Astrocyte of the cerebellum (primary cell): ENCODE measurements around the gene PDS5B.
"Not testable (repeated sequence)": the region's sequence is repeated elsewhere in the genome, so short reads cannot be mapped to it uniquely, and the experiment has no call there.

Source experiments
- DNase-seq: peaks from one replicate; pipeline ENCODE4 v3.0.0-alpha.2; 2011; ENCODE audit warnings: low read depth
- H3K4me3 ChIP-seq: 2 replicates; pipeline ENCODE4 v1.5.1; 2011; ENCODE audit warnings: mild to moderate bottlenecking, low read depth, low read length, moderate library complexity
- in situ Hi-C: cut with HindIII; loops from 2 replicates; pipeline ENCODE4 v1.10.0; 2017; ENCODE audit warnings: low sequenced_read_pairs
- TF ChIP-seq, protein P1 (sequence below): IDR thresholded peaks from 2 replicates; pipeline ENCODE4 v1.5.1; 2012; ENCODE audit warnings: low read length, low read depth, moderate library complexity, mild to moderate bottlenecking; ENCODE audit errors: missing control alignments

The PDS5B gene

GRCh38 chr13:32723987-32724386, 137.7 kb downstream of the PDS5B start:
- TF ChIP-seq, protein P1, sequence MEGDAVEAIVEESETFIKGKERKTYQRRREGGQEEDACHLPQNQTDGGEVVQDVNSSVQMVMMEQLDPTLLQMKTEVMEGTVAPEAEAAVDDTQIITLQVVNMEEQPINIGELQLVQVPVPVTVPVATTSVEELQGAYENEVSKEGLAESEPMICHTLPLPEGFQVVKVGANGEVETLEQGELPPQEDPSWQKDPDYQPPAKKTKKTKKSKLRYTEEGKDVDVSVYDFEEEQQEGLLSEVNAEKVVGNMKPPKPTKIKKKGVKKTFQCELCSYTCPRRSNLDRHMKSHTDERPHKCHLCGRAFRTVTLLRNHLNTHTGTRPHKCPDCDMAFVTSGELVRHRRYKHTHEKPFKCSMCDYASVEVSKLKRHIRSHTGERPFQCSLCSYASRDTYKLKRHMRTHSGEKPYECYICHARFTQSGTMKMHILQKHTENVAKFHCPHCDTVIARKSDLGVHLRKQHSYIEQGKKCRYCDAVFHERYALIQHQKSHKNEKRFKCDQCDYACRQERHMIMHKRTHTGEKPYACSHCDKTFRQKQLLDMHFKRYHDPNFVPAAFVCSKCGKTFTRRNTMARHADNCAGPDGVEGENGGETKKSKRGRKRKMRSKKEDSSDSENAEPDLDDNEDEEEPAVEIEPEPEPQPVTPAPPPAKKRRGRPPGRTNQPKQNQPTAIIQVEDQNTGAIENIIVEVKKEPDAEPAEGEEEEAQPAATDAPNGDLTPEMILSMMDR, result no peak
- DNase-seq, result no peak
- no peak overlapping the region for H3K4me3 ChIP-seq
- in situ Hi-C loops, result no loop called here

GRCh38 chr13:32726374-32727037, 140.3 kb downstream of the PDS5B start:
- H3K4me3 ChIP-seq, result no peak overlapping the region
- in situ Hi-C loops, result no loop called here
- no peak for DNase-seq
- TF ChIP-seq, protein P1, result no peak

DNA sequence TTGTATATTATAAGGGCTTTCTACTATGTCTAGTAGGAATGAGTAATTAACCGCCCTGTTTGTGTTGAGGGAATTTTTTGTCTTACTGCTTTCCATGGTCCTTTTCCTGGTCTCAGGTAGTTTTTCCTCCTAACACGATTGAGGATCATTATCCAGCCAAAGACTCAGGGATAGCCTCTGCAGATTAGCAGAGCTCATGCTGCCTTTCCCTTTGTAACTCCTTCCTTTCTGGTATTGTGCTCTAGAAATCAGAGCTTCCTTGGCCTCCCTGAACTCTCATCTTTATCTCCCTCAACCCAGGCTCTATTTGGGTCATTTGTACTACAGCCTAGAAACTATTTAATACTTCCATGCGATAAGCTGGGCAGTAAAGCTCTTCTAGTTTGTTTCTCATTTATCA, 142.1 kb downstream of the PDS5B start:
- in situ Hi-C loops, result no loop called here
- no peak for DNase-seq
- no peak overlapping the region for H3K4me3 ChIP-seq
- TF ChIP-seq, protein P1, result no peak

DNA sequence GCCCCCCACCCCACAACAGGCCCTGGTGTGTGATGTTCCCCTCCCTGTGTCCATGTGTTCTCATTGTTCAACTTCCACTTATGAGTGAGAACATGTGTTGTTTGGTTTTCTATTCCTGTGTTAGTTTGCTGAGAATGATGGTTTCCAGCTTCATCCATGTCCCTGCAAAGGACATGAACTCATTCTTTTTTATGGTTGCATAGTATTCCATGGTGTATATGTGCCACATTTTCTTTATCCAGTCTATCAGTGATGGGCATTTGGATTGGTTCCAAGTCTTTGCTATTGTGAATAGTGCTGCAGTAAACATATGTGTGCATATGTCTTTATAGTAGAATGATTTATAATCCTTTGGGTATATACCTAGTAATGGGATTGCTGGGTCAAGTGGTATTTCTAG, 142.8 kb downstream of the PDS5B start:
- in situ Hi-C loops, DNase-seq, H3K4me3 ChIP-seq: not testable (repeated sequence)

GRCh38 chr13:32731074-32731473, 144.8 kb downstream of the PDS5B start:
- DNase-seq, result no peak
- no peak overlapping the region for H3K4me3 ChIP-seq
- in situ Hi-C loops, result no loop called here
- TF ChIP-seq, protein P1, result no peak

GRCh38 chr13:32731576-32731975, 145.3 kb downstream of the PDS5B start:
- in situ Hi-C loops, result no loop called here
- DNase-seq, result no peak
- no peak overlapping the region for H3K4me3 ChIP-seq
- TF ChIP-seq, protein P1, result no peak

- no peak for DNase-seq
- TF ChIP-seq, protein P1, result no peak
- in situ Hi-C loops, result no loop called here
- no peak overlapping the region for H3K4me3 ChIP-seq
These were observed 147.4 kb downstream of the PDS5B start for GRCh38 chr13:32733690-32734089.
